Islet of Langerhans (tissue), 1 donor: Measurements from ENCODE around the gene TMC3.

Experiments used
- FAIRE-seq: peaks from one replicate; lab custom pipeline; 2011; peaks lifted over from hg19 to GRCh38; lab: Jason Lieb, UNC

TMC3 gene

DNA sequence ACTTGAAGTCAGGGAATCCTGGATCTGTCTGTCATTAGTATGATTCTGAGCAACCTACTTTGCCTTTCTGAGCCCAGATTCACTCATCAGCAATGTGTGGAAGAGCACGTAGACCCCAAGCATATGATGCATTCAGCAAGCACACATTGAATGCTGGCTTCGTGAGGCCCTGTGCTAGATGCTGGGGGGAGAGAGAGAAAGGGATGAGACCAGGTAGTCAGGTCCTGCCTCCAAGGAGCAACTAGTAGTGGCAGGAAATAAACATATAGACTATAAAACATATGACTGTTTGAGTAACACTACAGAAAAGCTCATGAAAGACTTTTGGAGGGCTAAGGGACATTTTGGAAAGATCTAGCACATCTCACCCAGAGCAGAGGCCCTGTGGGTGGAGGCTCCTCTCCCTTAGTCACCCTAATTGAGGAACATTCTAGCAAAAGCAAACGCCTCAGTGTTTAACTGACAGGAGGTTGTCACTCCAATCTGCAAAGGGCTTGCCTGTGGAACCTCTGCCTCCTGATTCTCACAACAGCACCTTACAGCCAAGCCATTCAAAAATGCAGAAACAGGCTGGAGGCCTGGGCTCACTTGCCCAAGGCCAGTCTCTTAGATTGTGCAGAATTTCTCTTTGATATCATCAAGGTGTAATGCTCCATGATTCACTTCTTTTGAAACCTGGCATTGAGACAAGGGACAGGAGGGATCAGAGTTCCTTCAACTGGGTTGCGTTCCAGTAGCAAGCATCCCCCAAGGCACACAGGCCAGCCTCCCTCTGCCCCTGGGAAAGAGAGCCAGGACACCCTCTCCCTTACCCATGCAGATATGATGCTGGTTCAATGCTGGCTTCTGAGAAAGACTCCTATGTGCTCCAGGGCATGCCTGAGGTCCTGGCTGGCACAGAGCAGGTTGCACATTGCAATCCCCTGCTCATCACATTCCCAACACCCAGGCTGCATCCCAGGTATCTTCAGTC is 76.1 kb downstream of the TMC3 start:
- no peak for FAIRE-seq

DNA sequence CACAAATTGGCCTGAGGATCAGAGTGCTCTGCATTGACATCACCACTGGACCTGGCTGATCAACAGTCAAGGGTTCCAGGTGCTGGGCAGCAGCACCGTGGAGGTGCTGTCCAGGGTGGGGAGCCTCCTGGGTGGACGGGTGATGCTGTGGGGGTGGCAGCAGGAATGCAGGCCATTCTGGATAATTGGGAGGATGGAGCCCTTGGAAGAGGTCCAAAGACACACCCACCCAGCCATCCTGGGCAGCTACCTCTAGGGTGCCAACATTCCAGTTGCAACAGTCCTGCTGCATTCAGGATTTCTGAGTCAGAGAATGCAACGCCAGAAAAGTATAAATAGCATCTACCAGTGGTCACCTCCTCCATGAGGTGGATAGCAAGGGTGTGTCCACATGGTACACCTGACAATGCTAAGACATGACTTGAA is 76.9 kb downstream of the TMC3 start:
- FAIRE-seq: no peak

DNA sequence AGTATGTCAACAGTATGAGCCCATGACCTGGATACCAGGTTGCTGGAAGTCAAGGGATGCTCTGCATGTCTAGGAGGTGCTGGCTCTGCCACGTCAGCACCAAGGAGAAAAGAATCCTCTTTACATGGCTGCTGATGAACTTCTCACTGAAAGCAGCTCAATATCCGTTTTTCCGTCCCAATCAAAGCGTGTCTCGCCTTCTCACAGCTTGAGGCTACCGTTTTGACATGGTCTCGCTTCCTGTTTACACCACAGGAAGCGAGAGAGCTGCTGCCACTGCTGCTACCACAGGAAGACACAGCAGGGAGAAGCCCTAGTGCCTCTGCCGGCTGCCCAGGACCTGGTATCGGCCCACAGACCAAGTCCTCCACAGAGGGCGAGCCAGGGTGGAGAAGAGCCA is 77.3 kb downstream of the TMC3 start:
- FAIRE-seq: no peak

GRCh38 chr15:81296186-81296585 is 77.8 kb downstream of the TMC3 start:
- FAIRE-seq: no peak

- FAIRE-seq: no peak
These were observed 78.4 kb downstream of the TMC3 start for GRCh38 chr15:81295486-81296121.

- no peak for FAIRE-seq
These were observed 79.5 kb downstream of the TMC3 start for GRCh38 chr15:81294516-81294880.

- FAIRE-seq: no peak
These were observed 80.1 kb downstream of the TMC3 start for GRCh38 chr15:81293728-81294515.

DNA sequence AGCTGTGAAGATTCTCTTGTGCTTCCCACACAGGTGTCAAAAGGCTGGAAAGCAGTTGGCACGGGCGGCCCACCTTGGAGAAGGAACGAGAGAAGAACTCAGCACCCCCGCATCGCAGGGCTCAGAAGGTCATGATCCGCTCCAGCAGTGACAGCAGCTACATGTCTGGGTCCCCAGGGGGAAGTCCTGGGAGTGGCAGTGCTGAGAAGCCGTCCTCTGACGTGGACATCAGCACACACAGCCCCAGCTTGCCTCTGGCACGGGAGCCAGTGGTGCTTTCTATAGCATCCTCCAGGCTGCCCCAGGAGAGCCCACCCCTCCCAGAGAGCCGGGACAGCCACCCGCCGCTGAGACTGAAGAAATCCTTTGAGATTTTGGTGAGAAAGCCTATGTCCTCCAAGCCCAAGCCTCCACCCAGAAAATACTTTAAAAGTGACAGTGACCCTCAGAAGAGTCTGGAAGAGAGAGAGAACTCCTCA is 81.5 kb downstream of the TMC3 start:
- FAIRE-seq: no peak

GRCh38 chr15:81291916-81292522 is 82.0 kb downstream of the TMC3 start:
- no peak for FAIRE-seq

DNA sequence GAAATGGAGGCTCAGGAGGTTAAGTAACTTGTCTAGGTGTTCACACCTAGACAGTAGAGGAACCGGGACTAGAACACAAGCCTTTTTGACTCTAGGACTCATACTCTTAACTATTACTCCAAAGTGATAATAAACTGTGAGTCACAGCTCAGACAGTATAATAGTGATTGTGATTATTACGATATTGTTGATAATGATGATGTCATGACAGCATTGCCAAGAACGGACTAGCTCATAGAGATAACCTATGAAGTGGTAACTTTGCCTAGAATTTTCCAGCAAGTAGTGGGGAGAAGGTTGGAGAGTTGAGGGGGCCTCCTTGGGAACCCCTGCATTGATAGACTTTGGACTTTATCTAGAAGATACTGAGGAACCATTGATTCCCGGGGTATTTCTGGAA is 84.1 kb downstream of the TMC3 start:
- FAIRE-seq: no peak

DNA sequence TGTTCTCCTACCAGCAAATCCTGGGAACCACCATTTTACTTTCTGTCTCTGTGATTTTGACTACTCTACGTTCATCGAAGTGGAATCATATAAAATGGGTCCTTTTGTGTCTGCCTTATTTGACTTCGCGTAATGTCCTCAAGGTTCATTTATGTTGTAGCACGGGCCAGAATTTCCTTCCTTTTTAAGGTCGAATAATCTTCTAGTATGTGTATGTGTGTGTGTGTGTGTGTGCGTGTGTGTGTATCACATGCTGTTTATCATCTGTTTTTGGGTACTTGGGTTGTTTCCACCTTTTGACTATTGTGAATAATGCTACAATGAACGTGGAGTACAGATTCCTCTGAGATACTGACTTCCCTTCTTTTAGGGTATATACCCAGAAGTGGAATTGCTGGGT is 85.4 kb downstream of the TMC3 start:
- FAIRE-seq: no peak

- FAIRE-seq: no peak
These were observed 86.0 kb downstream of the TMC3 start for GRCh38 chr15:81288040-81288439.

GRCh38 chr15:81286621-81287121 is 87.3 kb downstream of the TMC3 start:
- FAIRE-seq: no peak

- no peak for FAIRE-seq
These were observed 88.6 kb downstream of the TMC3 start for GRCh38 chr15:81285461-81285860.

- no peak for FAIRE-seq
These were observed 89.6 kb downstream of the TMC3 start for GRCh38 chr15:81284256-81285031.

DNA sequence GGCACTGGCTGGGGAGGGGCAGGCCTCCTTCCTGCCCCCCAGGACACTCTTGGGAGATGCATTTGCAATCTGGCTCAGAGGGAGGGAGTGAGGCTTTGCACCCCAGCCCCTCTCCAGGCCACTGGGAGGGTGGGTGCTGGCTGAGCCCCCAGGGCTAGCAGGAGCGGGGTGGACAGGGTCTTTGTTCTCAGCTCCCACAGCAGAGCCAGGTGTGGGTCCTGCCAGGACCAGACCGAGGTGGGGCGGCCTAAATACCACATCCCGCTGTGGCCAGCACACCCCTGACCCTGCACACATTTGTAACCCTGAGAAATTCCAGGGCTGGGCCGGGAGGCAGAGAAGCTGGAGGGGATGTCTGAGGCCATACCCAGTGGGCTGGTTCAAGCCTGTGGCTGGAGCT is 91.1 kb downstream of the TMC3 start:
- FAIRE-seq: no peak

- no peak for FAIRE-seq
These were observed 91.5 kb downstream of the TMC3 start for GRCh38 chr15:81282606-81282895.

DNA sequence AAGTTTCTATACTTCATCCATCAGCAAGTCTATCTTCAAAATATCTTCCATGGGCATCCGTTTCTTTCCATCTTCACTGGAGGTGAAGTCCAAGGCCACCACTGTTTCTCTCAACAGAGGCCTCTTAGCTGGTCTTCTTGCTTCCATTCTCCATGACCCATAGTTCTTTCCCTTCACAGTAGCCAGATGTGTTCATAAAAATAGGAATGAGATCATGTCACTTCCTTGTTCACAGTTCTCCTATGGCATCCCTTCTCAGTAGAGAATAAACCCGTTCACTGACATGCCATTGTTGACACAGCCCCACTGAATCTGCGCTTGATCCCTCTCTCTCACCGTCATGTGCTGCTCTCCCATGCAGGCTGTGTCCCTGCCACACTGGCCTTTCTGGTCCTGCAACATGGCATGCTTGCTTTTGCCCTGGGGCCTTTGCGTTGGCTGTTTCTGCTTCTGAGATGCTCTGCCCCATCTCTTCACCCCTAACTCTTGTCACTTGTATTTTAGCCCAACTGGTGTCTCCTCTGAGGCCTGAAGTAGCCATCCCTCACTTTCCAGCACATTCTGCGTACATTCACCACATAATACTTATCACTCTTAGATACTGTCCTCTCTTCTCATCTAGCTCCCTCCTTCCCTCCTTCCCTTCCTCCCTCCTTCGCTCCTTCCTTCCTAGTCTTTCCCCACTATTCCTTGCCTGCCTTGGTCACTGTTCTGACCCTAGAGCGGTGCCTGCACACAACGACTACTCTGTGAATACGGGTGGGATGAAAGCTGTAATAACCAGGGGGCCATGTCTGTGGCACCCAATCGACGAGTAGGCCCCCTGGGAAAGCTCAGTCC is 92.0 kb downstream of the TMC3 start:
- no peak for FAIRE-seq

DNA sequence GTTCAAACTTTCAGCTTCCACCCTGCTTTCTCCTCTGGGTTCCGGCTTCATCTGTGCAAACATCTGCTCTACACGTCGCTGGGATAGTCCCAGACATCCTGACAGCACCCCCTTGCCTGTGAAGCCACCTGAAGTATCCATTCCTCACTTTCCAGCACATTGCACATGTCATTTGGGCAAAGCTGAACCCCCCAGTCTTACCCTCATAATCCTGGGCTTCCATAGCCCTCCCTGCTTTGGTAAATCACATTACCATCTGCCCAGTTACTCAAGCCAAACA is 92.6 kb downstream of the TMC3 start:
- FAIRE-seq: no peak
